Measurements from ENCODE around the gene FOSL1. TPM values are rescaled to one million over a fixed set of nuclear protein-coding genes. Genes with fewer than 3 reads are reported as not detected.
A peak's percentile ranks its signal among the peaks of the same experiment; 100 is the strongest.

FOSL1 gene
- total RNA-seq, 2 experiments from 2014 or later, result 0.88 TPM; not detected in 1

GRCh38 chr11:65854852-65855837 lies 45.0 kb downstream of the FOSL1 start:
- no peak overlapping the region for H3K4me3 ChIP-seq (ENCODE audit: low read depth, low read length, poor library complexity, severe bottlenecking)
- no peak overlapping the region for H3K27ac ChIP-seq (ENCODE audit: low read depth, low read length, poor library complexity, severe bottlenecking)

GRCh38 chr11:65854161-65854592 lies 46.0 kb downstream of the FOSL1 start:
- no peak for DNase-seq (ENCODE audit: low spot score)
- no peak overlapping the region for H3K4me3 ChIP-seq (ENCODE audit: low read depth, low read length, poor library complexity, severe bottlenecking)
- H2AFZ ChIP-seq (ENCODE audit: low read length), result no peak overlapping the region
- H3K27ac ChIP-seq (ENCODE audit: low read depth, low read length, poor library complexity, severe bottlenecking), result no peak overlapping the region
- no TSS peak for BruUV-seq (replicated peaks)
- POLR2A ChIA-PET, result no interaction called here
- TF ChIP-seq CTCF (conservative IDR thresholded peaks at IDR 0.05; ENCODE audit: low read length) (no peak), EZH2phosphoT487 (IDR thresholded peaks at IDR 0.05; ENCODE audit: borderline replicate concordance, low read depth, low read length) (no peak)
- CTCF ChIA-PET (ENCODE audit: unreplicated experiment), result no interaction called here
- intact Hi-C loops (cut with micrococcal nuclease; ENCODE audit: unreplicated experiment), result no loop called here
- H3K4me1 ChIP-seq (ENCODE audit: insufficient read depth, low read length, poor library complexity, severe bottlenecking), result peaks cover 16% of the 10 kb centered on the region
- H3K9me3 ChIP-seq (ENCODE audit: low read length), result peaks cover 7% of the 10 kb centered on the region; the same call in 1 of the 2 replicates
- peaks cover 16% of the 10 kb centered on the region for H4K20me1 ChIP-seq (ENCODE audit: insufficient read depth, low read length)
- H3K36me3 ChIP-seq (ENCODE audit: insufficient read depth, low read length), result peaks cover 69% of the 10 kb centered on the region
- H3K79me2 ChIP-seq (ENCODE audit: insufficient read depth, low read depth, low read length), result peaks cover 36% of the 10 kb centered on the region
- no peaks in the 10 kb centered on the region for H3K9me2 ChIP-seq (ENCODE audit: insufficient read depth, low read length)
- H3K4me2 ChIP-seq (ENCODE audit: low read length), result no peak overlapping the region

More at GRCh38 chr11:65854852-65855837, 45.0 kb downstream of the FOSL1 start:
- Histone ChIP-seq H3K36me3 (ENCODE audit: insufficient read depth, low read length) (peaks cover 69% of the 10 kb centered on the region), H3K9me3 (ENCODE audit: low read length) (peaks cover 7% of the 10 kb centered on the region; the same call in 1 of the 2 replicates), H3K4me1 (ENCODE audit: insufficient read depth, low read length, poor library complexity, severe bottlenecking) (peaks cover 20% of the 10 kb centered on the region), H2AFZ (ENCODE audit: low read length) (no peak overlapping the region), H3K4me2 (ENCODE audit: low read length) (no peak overlapping the region; the same call in 1 of the 2 replicates), H3K79me2 (ENCODE audit: insufficient read depth, low read depth, low read length) (peaks cover 36% of the 10 kb centered on the region), H3K9me2 (ENCODE audit: insufficient read depth, low read length) (no peaks in the 10 kb centered on the region), H4K20me1 (ENCODE audit: insufficient read depth, low read length) (peaks cover 16% of the 10 kb centered on the region)
- intact Hi-C loops (cut with micrococcal nuclease; ENCODE audit: unreplicated experiment), result loop anchor here (5.0 kb wide), 1 partner anchor 412 kb away; the partner anchor contains the start of gene RAB1B
- POLR2A ChIA-PET, result no interaction called here
- TF ChIP-seq EZH2phosphoT487 (IDR thresholded peaks at IDR 0.05; ENCODE audit: borderline replicate concordance, low read depth, low read length), result no peak
- no peak for TF ChIP-seq CTCF (conservative IDR thresholded peaks at IDR 0.05; ENCODE audit: low read length)
- CTCF ChIA-PET (ENCODE audit: unreplicated experiment), result no interaction called here
- no peak for DNase-seq (ENCODE audit: low spot score)
- BruUV-seq (replicated peaks), result TSS peak; percentile 97

Data from OCI-LY7 (cell line).